Large intestine (tissue), 12 donors: ENCODE measurements around the gene SMIM10L1. TPM values are rescaled to one million over a fixed set of nuclear protein-coding genes. Genes with fewer than 3 reads are reported as not detected.

Experiments used
- DNase-seq, 2 donors: peaks; one replicate each; pipeline versions ENCODE4 v3.0.0 to v3.0.0-alpha.2; 2013
- H3K27ac ChIP-seq: one replicate; pipeline ENCODE4 v1.5.1; 2013; ENCODE audit warnings: low read length
- H3K27me3 ChIP-seq: 2 replicates; pipeline ENCODE4 v1.6.1; 2013; ENCODE audit warnings: low read length; ENCODE audit not compliant: control insufficient read depth, insufficient read depth
- H3K36me3 ChIP-seq: 2 replicates; pipeline ENCODE4 v1.6.1; 2013; ENCODE audit warnings: low read length; ENCODE audit not compliant: control insufficient read depth, insufficient read depth
- H3K4me1 ChIP-seq: one replicate; pipeline ENCODE4 v1.6.1; 2013; ENCODE audit warnings: low read length; ENCODE audit not compliant: control insufficient read depth, insufficient read depth
- H3K4me3 ChIP-seq: one replicate; pipeline ENCODE4 v1.5.1; 2013; ENCODE audit warnings: low read length
- H3K9me3 ChIP-seq: one replicate; pipeline ENCODE4 v1.6.1; 2013; ENCODE audit warnings: mild to moderate bottlenecking, low read depth, low read length, moderate library complexity; ENCODE audit not compliant: control insufficient read depth
- WGBS: methylation state at CpG from one replicate; pipeline ENCODE4 v1.1.5; 2013; ENCODE audit warnings: low lambda C conversion rate; ENCODE audit not compliant: insufficient coverage; 5-methylcytosine and 5-hydroxymethylcytosine counted together
- long read RNA-seq, 11 donors: transcript quantifications; one replicate each; lab custom pipeline, GENCODE V29; 2026
- polyA plus RNA-seq: library from polyadenylated mRNA; unstranded; fragments of 120-200 nt; gene quantifications from one replicate; pipeline ENCODE4 v1.2.1, GENCODE V29; 2013

Gene SMIM10L1
- polyA plus RNA-seq: 13.2 TPM
- long read RNA-seq, donor 1, full-length matches to known transcripts: 40 of 40 reads
- long read RNA-seq, donor 1, partial matches to known transcripts: 0 of 40 reads
- long read RNA-seq, donor 1, other reads (novel, unspliced or antisense): 0 of 40 reads
- long read RNA-seq, donor 2, full-length matches to known transcripts: 66 of 66 reads
- long read RNA-seq, donor 2, partial matches to known transcripts: 0 of 66 reads
- long read RNA-seq, donor 2, other reads (novel, unspliced or antisense): 0 of 66 reads
- long read RNA-seq, donor 3: 0 reads
- long read RNA-seq, donor 4, full-length matches to known transcripts: 6 of 6 reads
- long read RNA-seq, donor 4, partial matches to known transcripts: 0 of 6 reads
- long read RNA-seq, donor 4, other reads (novel, unspliced or antisense): 0 of 6 reads
- long read RNA-seq, donor 5, full-length matches to known transcripts: 25 of 25 reads
- long read RNA-seq, donor 5, partial matches to known transcripts: 0 of 25 reads
- long read RNA-seq, donor 5, other reads (novel, unspliced or antisense): 0 of 25 reads
- long read RNA-seq, donor 6, full-length matches to known transcripts: 67 of 67 reads
- long read RNA-seq, donor 6, partial matches to known transcripts: 0 of 67 reads
- long read RNA-seq, donor 6, other reads (novel, unspliced or antisense): 0 of 67 reads
- long read RNA-seq, donor 7, full-length matches to known transcripts: 27 of 27 reads
- long read RNA-seq, donor 7, partial matches to known transcripts: 0 of 27 reads
- long read RNA-seq, donor 7, other reads (novel, unspliced or antisense): 0 of 27 reads
- long read RNA-seq, donor 8, full-length matches to known transcripts: 45 of 45 reads
- long read RNA-seq, donor 8, partial matches to known transcripts: 0 of 45 reads
- long read RNA-seq, donor 8, other reads (novel, unspliced or antisense): 0 of 45 reads
- long read RNA-seq, donor 9, full-length matches to known transcripts: 53 of 53 reads
- long read RNA-seq, donor 9, partial matches to known transcripts: 0 of 53 reads
- long read RNA-seq, donor 9, other reads (novel, unspliced or antisense): 0 of 53 reads
- long read RNA-seq, donor 10, full-length matches to known transcripts: 62 of 62 reads
- long read RNA-seq, donor 10, partial matches to known transcripts: 0 of 62 reads
- long read RNA-seq, donor 10, other reads (novel, unspliced or antisense): 0 of 62 reads
- long read RNA-seq, donor 11, full-length matches to known transcripts: 39 of 39 reads
- long read RNA-seq, donor 11, partial matches to known transcripts: 0 of 39 reads
- long read RNA-seq, donor 11, other reads (novel, unspliced or antisense): 0 of 39 reads

GRCh38 chr12:11171145-11171968 lies at the start of gene SMIM10L1:
Gene SMIM10L1, plus strand, starts transcription at chr12:11171194. Its CDS starts 163 bp downstream, at chr12:11171357.
- H3K4me3 ChIP-seq: peak within 1 kb of the TSS; percentile 71
- peak within 1 kb of the TSS; percentile 89 for H3K27ac ChIP-seq
- H3K36me3 ChIP-seq: peaks cover 4% of the 10 kb centered on the region
- no peaks in the 10 kb centered on the region for H3K27me3 ChIP-seq
- 0% methylated on average over 4 of the region's 70 CpGs for WGBS
- DNase-seq: peak; percentile 94 to 96
- H3K4me1 ChIP-seq: peaks cover 3% of the 10 kb centered on the region
- no peaks in the 10 kb centered on the region for H3K9me3 ChIP-seq

- Histone ChIP-seq H3K27ac (no peak overlapping the region), H3K36me3 (peaks cover 4% of the 10 kb centered on the region), H3K4me1 (no peaks in the 10 kb centered on the region), H3K27me3 (no peaks in the 10 kb centered on the region), H3K4me3 (no peak overlapping the region), H3K9me3 (no peaks in the 10 kb centered on the region)
- no peak for DNase-seq
- WGBS: no CpG with 5 or more reads among the region's 3 CpGs
Measured at GRCh38 chr12:11130382-11130781, 40.6 kb upstream of the SMIM10L1 start.

- WGBS: 100% methylated on average over 1 of the region's 2 CpGs
- no peaks in the 10 kb centered on the region for H3K9me3 ChIP-seq
- DNase-seq: no peak
- no peak overlapping the region for H3K4me3 ChIP-seq
- no peaks in the 10 kb centered on the region for H3K4me1 ChIP-seq
- H3K36me3 ChIP-seq: peaks cover 4% of the 10 kb centered on the region
- H3K27me3 ChIP-seq: no peaks in the 10 kb centered on the region
- H3K27ac ChIP-seq: no peak overlapping the region
Measured at GRCh38 chr12:11130999-11131398, 40.0 kb upstream of the SMIM10L1 start.

GRCh38 chr12:11133162-11133561 lies 37.8 kb upstream of the SMIM10L1 start:
- H3K27ac ChIP-seq: no peak overlapping the region
- WGBS: no CpG with 5 or more reads among the region's 2 CpGs

GRCh38 chr12:11133816-11134215 lies 37.2 kb upstream of the SMIM10L1 start:
- no CpG with 5 or more reads among the region's 2 CpGs for WGBS
- Histone ChIP-seq H3K4me3 (no peak overlapping the region), H3K4me1 (no peaks in the 10 kb centered on the region), H3K36me3 (peaks cover 4% of the 10 kb centered on the region), H3K27me3 (no peaks in the 10 kb centered on the region), H3K27ac (no peak overlapping the region), H3K9me3 (no peaks in the 10 kb centered on the region)
- DNase-seq: no peak

More at GRCh38 chr12:11133162-11133561, 37.8 kb upstream of the SMIM10L1 start:
- Histone ChIP-seq H3K4me1 (no peaks in the 10 kb centered on the region), H3K4me3 (no peak overlapping the region), H3K36me3 (peaks cover 4% of the 10 kb centered on the region), H3K9me3 (no peaks in the 10 kb centered on the region), H3K27me3 (no peaks in the 10 kb centered on the region)
- DNase-seq: no peak

GRCh38 chr12:11134305-11134704 lies 36.7 kb upstream of the SMIM10L1 start, which contains the start of gene TAS2R30:
Gene TAS2R30, minus strand, starts transcription at chr12:11134644. Its CDS starts 400 bp downstream, at chr12:11134244.
- DNase-seq: no peak
- Histone ChIP-seq H3K4me3 (no peak within 1 kb of the TSS), H3K4me1 (no peaks in the 10 kb centered on the region), H3K27ac (no peak within 1 kb of the TSS), H3K9me3 (no peaks in the 10 kb centered on the region), H3K36me3 (no peaks in the 10 kb centered on the region), H3K27me3 (no peaks in the 10 kb centered on the region)
- WGBS: no CpG with 5 or more reads among the region's 3 CpGs

GRCh38 chr12:11136075-11136474 lies 34.9 kb upstream of the SMIM10L1 start:
- H3K27ac ChIP-seq: no peak overlapping the region
- H3K9me3 ChIP-seq: no peaks in the 10 kb centered on the region
- 100% methylated on average over 1 of the region's 2 CpGs for WGBS
- H3K4me1 ChIP-seq: no peaks in the 10 kb centered on the region
- no peaks in the 10 kb centered on the region for H3K36me3 ChIP-seq
- H3K27me3 ChIP-seq: no peaks in the 10 kb centered on the region
- H3K4me3 ChIP-seq: no peak overlapping the region
- no peak for DNase-seq

DNA sequence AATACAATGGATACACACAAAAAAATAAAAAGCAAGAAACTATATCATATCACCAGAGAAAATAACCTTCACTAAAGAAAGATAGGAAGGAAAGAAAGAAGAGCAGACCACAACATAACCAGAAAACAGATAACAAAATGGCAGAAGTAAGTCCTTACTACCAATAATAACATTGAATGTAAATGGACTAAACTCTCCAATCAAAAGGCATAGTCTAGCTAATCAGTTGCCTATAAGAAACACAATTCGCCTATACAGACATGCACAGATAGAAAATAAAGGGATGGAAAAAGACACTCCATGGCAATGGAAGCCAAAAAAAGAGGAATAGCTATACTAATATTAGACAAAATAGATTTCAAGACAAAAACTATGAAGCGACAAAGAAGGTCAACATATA lies 27.6 kb upstream of the SMIM10L1 start:
- Histone ChIP-seq H3K9me3 (peaks cover 13% of the 10 kb centered on the region), H3K36me3 (peaks cover 3% of the 10 kb centered on the region), H3K27me3 (no peaks in the 10 kb centered on the region), H3K4me3 (no peak overlapping the region), H3K27ac (no peak overlapping the region), H3K4me1 (no peaks in the 10 kb centered on the region)
- DNase-seq: no peak
- 100% methylated on average over 1 of the region's 2 CpGs for WGBS

GRCh38 chr12:11144297-11144696 lies 26.7 kb upstream of the SMIM10L1 start:
- Histone ChIP-seq H3K27ac (no peak overlapping the region), H3K9me3 (peaks cover 13% of the 10 kb centered on the region), H3K4me1 (no peaks in the 10 kb centered on the region), H3K4me3 (no peak overlapping the region), H3K36me3 (peaks cover 3% of the 10 kb centered on the region), H3K27me3 (no peaks in the 10 kb centered on the region)
- no CpG with 5 or more reads among the region's 5 CpGs for WGBS
- DNase-seq: no peak
